GM20000 (cell line): Measurements from ENCODE around the gene LRRTM2.

Experiments
- DNase-seq: peaks from one replicate; pipeline ENCODE4 v3.0.0; 2012; ENCODE audit warnings: low spot score
- CTCF ChIP-seq: IDR thresholded peaks from 2 replicates; pipeline ENCODE4 v1.5.1; 2012; ENCODE audit warnings: mild to moderate bottlenecking, control low read depth; ENCODE audit errors: extremely low read depth, missing control alignments

Gene LRRTM2

GRCh38 chr5:138898742-138899141, 23.6 kb upstream of the LRRTM2 start:
- no peak for TF ChIP-seq CTCF
- DNase-seq, result no peak

- DNase-seq, result no peak
- TF ChIP-seq CTCF, result no peak
These were observed 23.2 kb upstream of the LRRTM2 start for GRCh38 chr5:138898299-138898698.

GRCh38 chr5:138895918-138896317, 20.8 kb upstream of the LRRTM2 start:
- no peak for TF ChIP-seq CTCF
- DNase-seq, result no peak

GRCh38 chr5:138890644-138891043, 15.5 kb upstream of the LRRTM2 start:
- no peak for DNase-seq
- no peak for TF ChIP-seq CTCF

GRCh38 chr5:138889994-138890393, 14.9 kb upstream of the LRRTM2 start:
- DNase-seq, result no peak
- TF ChIP-seq CTCF, result no peak

GRCh38 chr5:138884554-138884953, 9.4 kb upstream of the LRRTM2 start:
- no peak for TF ChIP-seq CTCF
- DNase-seq, result no peak

- DNase-seq, result no peak
- TF ChIP-seq CTCF, result no peak
These were observed 9.0 kb upstream of the LRRTM2 start for GRCh38 chr5:138884094-138884493.
